ENCODE data around the gene C10orf90.

GRCh38 chr10:126651467-126651866 is 19.0 kb downstream of the C10orf90 start:
- TF ChIP-seq CTCF (IDR thresholded peaks at IDR 0.05) (no peak), POLR2AphosphoS5 (IDR thresholded peaks at IDR 0.05) (no peak)
